GM03348 (cell line): Measurements from ENCODE around the gene BOD1.

Experiments used
- DNase-seq: peaks from one replicate; pipeline ENCODE4 v3.0.0; 2012; ENCODE audit warnings: low spot score

Gene BOD1

GRCh38 chr5:173616577-173617118 lies at the start of gene BOD1:
TSS of gene BOD1 (minus strand) at chr5:173616650. CDS start at chr5:173616436, 214 bp downstream.
- peak; percentile 96 for DNase-seq

- no peak for DNase-seq
Observed at GRCh38 chr5:173665326-173665725, 48.9 kb upstream of the BOD1 start.

- no peak for DNase-seq
Observed at GRCh38 chr5:173664154-173664526, 47.7 kb upstream of the BOD1 start.

- no peak for DNase-seq
Observed at GRCh38 chr5:173663352-173664153, 47.1 kb upstream of the BOD1 start.

- DNase-seq = no peak
Observed at GRCh38 chr5:173662581-173663351, 46.3 kb upstream of the BOD1 start.

- DNase-seq = no peak
Observed at GRCh38 chr5:173660481-173661280, 44.2 kb upstream of the BOD1 start.

- no peak for DNase-seq
Observed at GRCh38 chr5:173659423-173659822, 43.0 kb upstream of the BOD1 start.

- no peak for DNase-seq
Observed at GRCh38 chr5:173657741-173658356, 41.4 kb upstream of the BOD1 start.

GRCh38 chr5:173655196-173655797 lies 38.8 kb upstream of the BOD1 start:
- DNase-seq = no peak

- DNase-seq = no peak
Observed at GRCh38 chr5:173653822-173654523, 37.5 kb upstream of the BOD1 start.

GRCh38 chr5:173648308-173648866 lies 31.9 kb upstream of the BOD1 start:
- no peak for DNase-seq

- no peak for DNase-seq
Observed at GRCh38 chr5:173646692-173647091, 30.2 kb upstream of the BOD1 start.

GRCh38 chr5:173645890-173646574 lies 29.6 kb upstream of the BOD1 start:
- peak; percentile 27 for DNase-seq

- DNase-seq = peak; percentile 62
Observed at GRCh38 chr5:173645437-173645807, 29.0 kb upstream of the BOD1 start.

- DNase-seq = no peak
Observed at GRCh38 chr5:173644673-173645436, 28.4 kb upstream of the BOD1 start.

- DNase-seq = no peak
Observed at GRCh38 chr5:173643964-173644363, 27.5 kb upstream of the BOD1 start.

- DNase-seq = no peak
Observed at GRCh38 chr5:173642895-173643481, 26.5 kb upstream of the BOD1 start.

- DNase-seq = no peak
Observed at GRCh38 chr5:173642191-173642816, 25.9 kb upstream of the BOD1 start.
